GM12878 (cell line): ENCODE data around the gene ASCC2. TPM values are rescaled to one million over a fixed set of nuclear protein-coding genes. Genes with fewer than 3 reads are reported as not detected.

Source experiments
- ATAC-seq: fragments of 200-7000 bp; cut with Tn5 transposase; 3 replicates; pipeline ENCODE4 v1.9.1; 2020; ENCODE audit warnings: mild to moderate bottlenecking, moderate library complexity
- BruUV-seq: library from RNA; stranded (reverse); fragments of 400-500 nt; replicated peaks from 2 replicates; lab custom pipeline; 2021; lab: Mats Ljungman, UMichigan
- CTCF ChIA-PET: fragments of 300-600 bp; sonication (Branson Sonifier 250); formaldehyde crosslinking; extraction: SDS; loops from one replicate; lab custom pipeline; 2021; ENCODE audit warnings: inconsistent platforms; lab: Yijun Ruan, JAX
- POLR2A ChIA-PET: fragments of 350-600 bp; formaldehyde crosslinking; extraction: SDS; loops from one replicate; lab custom pipeline; 2021; ENCODE audit warnings: inconsistent platforms; lab: Charles Lee
- RAD21 ChIA-PET: fragments of 300-600 bp; sonication (Branson Sonifier 250); formaldehyde crosslinking; loops from one replicate; lab custom pipeline; 2023; ENCODE audit warnings: antibody characterized with exemption; ENCODE audit not compliant: unreplicated experiment; lab: Charles Lee
- SMC1A ChIA-PET: fragments of 300-600 bp; sonication (Branson Sonifier 250); formaldehyde crosslinking; loops from one replicate; lab custom pipeline; 2023; ENCODE audit not compliant: unreplicated experiment, uncharacterized antibody; lab: Charles Lee
- DNase-seq: peaks from one replicate; pipeline ENCODE4 v3.0.0-alpha.2; 2011; ENCODE audit warnings: low read depth, low spot score
- FAIRE-seq: peaks from 3 replicates; lab custom pipeline; 2011; peaks lifted over from hg19 to GRCh38; lab: Jason Lieb, UNC
- H2AFZ ChIP-seq: 2 replicates; pipeline ENCODE4 v1.6.0; 2011; ENCODE audit warnings: low read depth, low read length, control low read depth; ENCODE audit not compliant: control insufficient read depth
- H3K27ac ChIP-seq: 2 replicates; pipeline ENCODE4 v1.5.1; 2011; ENCODE audit warnings: control low read depth; ENCODE audit not compliant: control insufficient read depth, insufficient read depth
- H3K27me3 ChIP-seq, 2 experiments: replicated peaks in 1 of 2; 2 replicates each; pipeline versions ENCODE4 v1.6.0 to v1.6.1; 2011; ENCODE audit warnings: low read length in 1 of 2; ENCODE audit not compliant: control insufficient read depth in 2 of 2, insufficient read depth in 2 of 2
- H3K36me3 ChIP-seq, 2 experiments: 2 replicates each; pipeline ENCODE4 v1.5.1; 2011; ENCODE audit warnings: low read length in 1 of 2; ENCODE audit not compliant: control insufficient read depth in 2 of 2, insufficient read depth in 2 of 2
- H3K4me1 ChIP-seq: 2 replicates; pipeline ENCODE4 v1.6.1; 2011; ENCODE audit warnings: mild to moderate bottlenecking, low read length, moderate library complexity, mixed read lengths; ENCODE audit not compliant: control insufficient read depth, insufficient read depth
- H3K4me2 ChIP-seq: 2 replicates; pipeline ENCODE4 v1.6.0; 2011; ENCODE audit warnings: control low read depth; ENCODE audit not compliant: control insufficient read depth, insufficient read depth
- H3K4me3 ChIP-seq: fragments of 200-600 bp; sonication (generic); 2 replicates; pipeline ENCODE4 v1.5.1; 2016
- H3K79me2 ChIP-seq: 2 replicates; pipeline ENCODE4 v1.6.0; 2011; ENCODE audit warnings: low read length; ENCODE audit not compliant: control insufficient read depth, insufficient read depth
- H3K9ac ChIP-seq: 2 replicates; pipeline ENCODE4 v1.8.0; 2011; ENCODE audit warnings: low read length, control low read depth, mixed read lengths; ENCODE audit not compliant: control insufficient read depth, insufficient read depth
- H3K9me3 ChIP-seq: replicated peaks from 3 replicates; pipeline ENCODE4 v1.5.1; 2011; ENCODE audit warnings: mild to moderate bottlenecking, low read length; ENCODE audit not compliant: control insufficient read depth, insufficient read depth
- H4K20me1 ChIP-seq: 2 replicates; pipeline ENCODE4 v1.6.0; 2011; ENCODE audit not compliant: control insufficient read depth, insufficient read depth
- CEBPZ ChIP-seq: fragments of 150-350 bp; IDR thresholded peaks from 2 replicates; pipeline ENCODE4 v1.6.1; 2016; ENCODE audit warnings: low read depth, low read length
- IRF4 ChIP-seq: IDR thresholded peaks from 2 replicates; pipeline ENCODE4 v1.6.1; 2011; ENCODE audit warnings: low read depth, low read length
- PAX8 ChIP-seq: fragments of 450-650 bp; IDR thresholded peaks from 2 replicates; pipeline ENCODE4 v1.6.1; 2017; ENCODE audit warnings: mild to moderate bottlenecking, moderate library complexity
- RELA ChIP-seq: fragments of 450-650 bp; IDR thresholded peaks from 2 replicates; pipeline ENCODE4 v1.8.0; 2014; ENCODE audit warnings: borderline replicate concordance; ENCODE audit not compliant: partially characterized antibody
- TARDBP ChIP-seq: IDR thresholded peaks from 2 replicates; pipeline ENCODE4 v1.6.1; 2016; ENCODE audit warnings: borderline replicate concordance
- WRNIP1 ChIP-seq: IDR thresholded peaks from 2 replicates; pipeline ENCODE4 v1.6.1; 2011; ENCODE audit warnings: low read depth, low read length, improper control_type of control experiment, borderline replicate concordance
- WGBS: methylation state at CpG from one replicate; pipeline ENCODE4 v1.1.6; 2016; ENCODE audit warnings: low lambda C conversion rate; ENCODE audit not compliant: insufficient replicate concordance, insufficient coverage; ENCODE audit errors: missing lambda C conversion rate; 5-methylcytosine and 5-hydroxymethylcytosine counted together
- in situ Hi-C: fragments of 300-500 bp; cut with MboI; formaldehyde crosslinking; loops from 9 replicates; pipeline ENCODE4 v1.14.3; 2018; ENCODE audit warnings: mixed read lengths
- intact Hi-C: fragments of 100-400 bp; cut with micrococcal nuclease; formaldehyde crosslinking; loops from one replicate; pipeline ENCODE4 v1.14.2; 2022; ENCODE audit not compliant: unreplicated experiment
- polyA plus RNA-seq, 11 experiments: library from polyadenylated mRNA; depleted of rRNA in 4 of 11; unstranded in 6 of 11; stranded (reverse) in 5 of 11; fragments of >200 nt; fragmentation: Nextera tagmentation in 4 of 11; fragmentation: Illumina TruSeq in 1 of 11; extraction: Ambion mirVana in 4 of 11; extraction: Trizol in 1 of 11; gene quantifications; 1 replicate in 1 of 11; 2 replicates in 10 of 11; pipeline versions ENCODE4 v1.2.1 to v1.2.3, GENCODE V29; 2011 to 2016; ENCODE audit warnings: inconsistent platforms in 2 of 11, missing spikeins in 2 of 11, low read depth in 1 of 11
- total RNA-seq, 4 experiments: library from RNA; depleted of rRNA in 3 of 4; stranded (reverse); fragments of >200 nt in 3 of 4; fragmentation: Illumina TruSeq in 1 of 4; extraction: Trizol in 1 of 4; gene quantifications; 2 replicates each; pipeline versions ENCODE4 v1.2.1 to v1.2.3, GENCODE V29; 2013 to 2021

ASCC2 gene
- total and polyA plus RNA-seq, 10 of the 15 experiments (the other 5 are each of a cell fraction or from before 2014, with no cell fraction given) = 5.3 to 91.4 (median 56.5) TPM

- no peak for ATAC-seq
- DNase-seq = no peak
- no peak overlapping the region for H3K27ac ChIP-seq
- POLR2A ChIA-PET = no interaction called here
- SMC1A ChIA-PET = no interaction called here
- no peaks in the 10 kb centered on the region for H4K20me1 ChIP-seq
- TF ChIP-seq IRF4 = no peak
- TF ChIP-seq TARDBP = no peak
- TF ChIP-seq RELA = no peak
- no peak for TF ChIP-seq CEBPZ
- no peak for TF ChIP-seq WRNIP1
- TF ChIP-seq PAX8 = no peak
- TF ChIP-seq, all 136 proteins: peak for 0
- no peak overlapping the region for H2AFZ ChIP-seq
- ChIA-PET RAD21 (no interaction called here), CTCF (interaction anchor here (1.1 kb wide), 1 partner anchor 11 kb away, joined by 3 read pairs; no protein-coding TSS in a partner anchor)
- no peaks in the 10 kb centered on the region for H3K9me3 ChIP-seq
- peaks cover 19% of the 10 kb centered on the region for H3K4me1 ChIP-seq
- no peak for FAIRE-seq
- H3K27me3 ChIP-seq = no peaks in the 10 kb centered on the region
- H3K9ac ChIP-seq = no peak overlapping the region
- intact Hi-C loops = no loop called here
- H3K79me2 ChIP-seq = no peaks in the 10 kb centered on the region
- no peak overlapping the region for H3K4me3 ChIP-seq
- 98% methylated on average over 17 of the region's 17 CpGs for WGBS
- BruUV-seq = no TSS peak
- no peak overlapping the region for H3K4me2 ChIP-seq
- peaks cover 21 to 25% of the 10 kb centered on the region in 2 experiments; a peak in 3 of 4 replicates for H3K36me3 ChIP-seq
- in situ Hi-C loops = no loop called here
Measured at GRCh38 chr22:29793396-29793795, 44.7 kb downstream of the ASCC2 start.
